NCI-H524 treated with DMSO at 0.1 percent for 48 hours (cell line): ENCODE measurements around the gene STX18.
"Not testable (repeated sequence)": the region's sequence is repeated elsewhere in the genome, so short reads cannot be mapped to it uniquely, and the experiment has no call there.

Source experiments
- DNase-seq: peaks from one replicate; lab custom pipeline; 2025; lab: John Stamatoyannopoulos, UW

Gene STX18

DNA sequence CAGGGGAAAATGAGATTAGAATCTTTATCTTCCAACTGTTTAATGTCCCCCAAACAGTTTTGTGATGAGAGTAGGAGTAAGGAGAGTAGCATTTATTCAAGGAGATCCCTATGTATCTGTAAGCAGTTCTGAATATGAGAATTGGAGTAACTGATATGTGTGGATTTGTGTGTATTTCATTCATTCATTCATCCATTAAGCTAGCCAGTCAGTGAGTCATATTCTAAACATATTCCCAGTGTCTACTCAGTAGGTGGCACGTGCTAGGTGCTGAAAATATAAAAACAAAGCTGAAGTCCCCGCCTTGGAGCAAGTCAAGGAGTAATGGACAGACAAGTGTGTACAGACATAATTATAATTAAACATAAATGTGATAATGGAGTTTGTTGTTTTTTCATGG lies 12.4 kb upstream of the STX18 start:
- no peak for DNase-seq

DNA sequence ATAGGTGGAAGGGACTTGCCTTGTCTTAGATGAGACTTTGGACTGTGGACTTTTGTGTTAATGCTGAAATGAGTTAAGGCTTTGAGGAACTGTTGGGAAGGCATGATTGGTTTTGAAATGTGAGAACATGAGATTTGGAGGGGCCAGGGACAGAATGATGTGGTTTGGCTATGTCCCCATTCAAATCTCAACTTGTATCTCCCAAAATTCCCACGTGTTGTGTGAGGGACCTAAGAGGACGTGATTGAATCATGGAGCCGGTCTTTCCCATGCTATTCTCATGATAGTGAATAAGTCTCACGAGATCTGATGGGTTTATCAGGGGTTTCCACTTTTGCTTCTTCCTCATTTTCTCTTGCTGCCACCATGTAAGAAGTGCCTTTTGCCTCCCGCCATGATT lies 10.2 kb upstream of the STX18 start:
- DNase-seq: not testable (repeated sequence)

DNA sequence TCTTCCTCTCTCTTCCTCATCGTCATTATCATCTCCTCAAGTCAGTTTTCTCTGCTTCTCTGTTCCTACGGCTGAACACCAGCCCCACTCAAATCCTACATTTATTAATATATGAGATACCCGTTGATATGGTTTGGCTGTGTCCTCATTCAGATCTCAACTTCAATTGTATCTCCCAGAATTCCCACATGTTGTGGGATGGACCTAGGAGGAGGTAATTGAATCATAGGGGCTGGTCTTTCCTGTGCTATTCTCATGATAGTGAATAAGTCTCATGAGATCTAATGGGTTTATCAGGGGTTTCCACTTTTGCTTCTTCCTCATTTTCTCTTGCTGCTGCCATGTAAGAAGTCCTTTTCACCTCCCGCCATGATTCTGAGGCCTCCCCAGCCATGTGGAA lies 8.3 kb upstream of the STX18 start:
- DNase-seq: not testable (repeated sequence)

DNA sequence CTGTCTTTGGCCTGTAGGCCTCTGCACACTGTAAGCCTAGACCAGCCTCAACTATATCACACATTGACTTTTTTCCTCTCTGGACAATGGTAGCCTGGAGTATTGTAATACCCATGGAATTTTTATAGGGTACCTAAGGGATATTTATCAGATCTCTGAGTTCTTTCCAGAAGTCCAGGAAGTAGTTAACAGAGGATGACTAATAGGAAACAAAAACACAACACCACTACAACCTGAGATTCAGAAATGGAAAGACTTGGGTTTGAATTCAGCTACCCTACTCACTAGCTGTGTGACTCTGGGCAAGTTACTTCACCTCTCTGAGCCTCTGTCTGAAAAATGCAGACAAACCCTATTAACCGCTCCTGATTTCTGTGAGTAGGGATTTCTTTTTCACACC lies 7.7 kb upstream of the STX18 start:
- DNase-seq: no peak

- no peak for DNase-seq
Measured at GRCh38 chr4:4542774-4543485, 1.1 kb upstream of the STX18 start.

DNA sequence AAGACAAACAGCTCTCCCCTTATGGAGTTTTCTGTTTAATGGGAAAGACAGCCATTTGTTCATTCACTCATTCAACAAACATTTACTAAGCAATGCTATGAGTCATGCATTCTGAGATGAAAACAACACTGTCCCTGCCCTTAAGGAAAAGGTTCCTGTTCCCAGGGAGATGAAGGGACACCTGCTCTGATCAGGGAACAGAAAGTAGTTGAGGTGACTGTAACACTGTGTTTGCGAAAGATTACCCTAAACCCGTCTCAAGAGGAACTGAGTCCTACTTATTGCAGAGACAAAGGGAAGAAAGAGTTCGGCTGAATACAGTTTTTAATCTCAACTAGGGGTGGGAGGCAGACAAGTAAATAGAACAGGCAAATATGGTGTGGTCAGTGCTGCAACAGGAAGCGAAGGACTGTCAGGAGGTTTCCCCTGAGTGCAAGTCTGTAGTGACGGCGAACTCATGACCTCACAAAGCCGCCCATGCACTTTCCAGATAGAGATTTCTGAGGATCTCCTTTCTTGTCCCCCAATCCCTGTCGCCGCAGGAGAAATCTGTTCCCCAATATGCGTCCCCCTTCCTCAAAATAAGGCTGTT lies 712 bp downstream of the STX18 start:
- no peak for DNase-seq

- no peak for DNase-seq
Measured at GRCh38 chr4:4539481-4539880, 2.4 kb downstream of the STX18 start.

- DNase-seq: no peak
Measured at GRCh38 chr4:4535590-4535989, 6.3 kb downstream of the STX18 start.

GRCh38 chr4:4534515-4535145 lies 7.2 kb downstream of the STX18 start:
- no peak for DNase-seq

- no peak for DNase-seq
Measured at GRCh38 chr4:4533461-4534169, 8.2 kb downstream of the STX18 start.

DNA sequence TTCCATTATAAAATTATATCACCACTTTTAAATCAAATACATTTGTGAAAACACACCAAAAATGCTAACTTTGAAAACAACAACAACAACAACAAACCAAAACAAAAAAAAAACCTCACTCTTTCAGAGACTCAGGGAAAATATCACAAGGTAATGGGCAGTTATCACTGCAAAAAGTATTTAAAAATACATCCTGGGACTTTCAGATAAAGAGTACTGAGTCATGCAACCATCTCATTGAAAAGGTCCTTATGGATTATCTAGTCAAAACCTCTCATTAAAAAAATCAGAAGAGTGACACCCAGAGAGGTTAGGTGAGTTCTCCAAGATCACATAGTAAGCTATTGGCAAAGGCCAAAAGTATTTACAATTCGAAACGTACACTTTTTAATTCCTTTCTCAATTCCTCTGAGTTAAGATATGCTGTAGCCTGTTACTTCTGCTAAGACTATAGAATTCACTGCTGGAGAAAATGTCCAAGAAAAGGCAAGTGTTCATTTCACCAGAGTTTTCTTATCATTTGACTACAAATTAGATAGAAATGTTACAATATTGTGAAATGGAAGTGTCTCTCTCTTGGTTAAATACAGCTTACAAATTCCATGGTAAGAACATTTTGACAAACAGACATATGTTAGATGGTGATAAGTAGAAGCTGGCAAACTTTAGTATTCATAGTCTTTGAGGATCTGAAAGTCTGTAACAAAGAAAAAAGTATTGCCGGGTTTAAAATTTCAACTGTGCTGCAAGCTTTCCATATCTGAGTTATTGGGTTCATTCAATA lies 9.3 kb downstream of the STX18 start:
- DNase-seq: no peak

GRCh38 chr4:4529392-4529791 lies 12.5 kb downstream of the STX18 start:
- DNase-seq: no peak

GRCh38 chr4:4526401-4526800 lies 15.4 kb downstream of the STX18 start:
- no peak for DNase-seq

DNA sequence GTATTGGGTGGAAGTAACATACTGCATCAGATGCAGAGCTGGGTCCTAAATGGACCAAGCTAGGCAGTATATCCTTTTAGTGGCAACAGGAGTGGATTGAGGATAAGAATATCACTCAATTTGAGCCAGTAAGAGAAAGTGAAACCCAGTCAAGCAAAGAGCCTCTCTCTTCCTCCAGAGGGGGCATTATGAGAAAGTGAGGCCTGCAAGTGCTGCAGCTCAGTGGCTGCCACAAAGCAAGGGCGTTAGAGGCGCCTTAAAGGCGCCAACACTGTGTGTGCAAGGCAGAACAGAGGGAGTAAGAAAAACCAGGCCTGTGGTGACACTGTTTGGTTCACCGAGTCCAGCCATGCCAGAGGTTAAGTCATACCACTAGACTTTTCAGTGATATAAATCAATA lies 17.5 kb downstream of the STX18 start:
- no peak for DNase-seq

DNA sequence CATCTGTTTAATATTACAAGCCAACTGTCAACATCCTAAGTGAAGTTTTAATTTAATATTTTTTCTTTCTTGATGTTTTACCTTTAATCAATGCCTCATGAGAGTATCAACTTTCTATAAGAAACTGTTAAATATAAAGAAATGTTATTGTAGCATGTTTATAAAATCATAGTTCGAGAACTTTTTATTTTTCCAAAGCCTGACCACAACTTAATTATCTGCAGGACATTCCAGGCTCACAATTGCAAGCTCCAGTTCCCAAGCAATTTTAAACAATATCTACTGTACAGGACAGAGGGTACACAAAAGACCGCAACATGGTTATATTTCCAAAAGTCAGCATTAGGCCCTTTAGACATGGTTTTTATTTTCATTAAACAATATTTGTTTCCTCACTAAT lies 20.1 kb downstream of the STX18 start:
- no peak for DNase-seq

GRCh38 chr4:4521136-4521535 lies 20.7 kb downstream of the STX18 start:
- no peak for DNase-seq

GRCh38 chr4:4519297-4519894 lies 22.5 kb downstream of the STX18 start:
- DNase-seq: no peak

- no peak for DNase-seq
Measured at GRCh38 chr4:4518747-4519146, 23.1 kb downstream of the STX18 start.

DNA sequence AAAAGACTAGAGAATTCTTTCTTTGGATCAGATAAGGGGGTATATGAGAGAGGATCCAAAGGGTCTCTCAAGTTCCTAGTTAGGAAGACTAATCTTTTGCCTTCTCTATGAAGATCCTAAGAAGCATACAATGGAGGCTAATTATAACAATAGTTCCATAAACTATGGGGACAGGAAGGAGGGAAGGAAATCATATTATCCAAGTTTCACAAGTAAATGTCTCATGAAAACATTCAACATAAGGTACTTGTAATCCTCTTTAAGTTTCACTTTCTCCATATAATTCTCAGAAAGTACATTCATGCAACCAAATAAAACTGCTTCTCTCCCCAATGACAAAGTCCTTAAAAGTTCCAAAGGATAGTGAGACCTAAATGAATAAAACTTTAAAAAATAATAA lies 27.1 kb downstream of the STX18 start:
- no peak for DNase-seq

- DNase-seq: no peak
Measured at GRCh38 chr4:4512282-4512681, 29.6 kb downstream of the STX18 start.

GRCh38 chr4:4510641-4511040 lies 31.2 kb downstream of the STX18 start:
- not testable (repeated sequence) for DNase-seq

DNA sequence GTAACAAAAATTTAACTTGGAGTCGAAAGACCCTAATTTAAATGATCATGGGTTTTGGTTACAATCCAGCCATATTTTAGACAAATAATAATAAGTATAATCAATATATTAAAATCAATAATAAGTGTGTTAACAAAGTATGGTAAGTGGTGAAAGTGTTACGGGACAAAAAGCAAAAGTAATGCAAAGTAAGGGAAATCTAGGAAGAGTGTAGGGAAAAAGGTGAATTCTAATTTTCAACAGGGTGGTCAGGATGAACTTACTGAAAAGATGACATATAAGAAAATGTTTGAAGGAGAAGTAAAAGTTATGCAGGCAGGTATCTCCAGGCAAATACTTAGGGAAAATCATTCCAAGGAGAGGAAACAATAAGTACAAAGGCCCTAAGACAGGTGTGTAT lies 32.3 kb downstream of the STX18 start:
- DNase-seq: no peak
